ENCODE results near the gene TFR2. TPM values are rescaled to one million over a fixed set of nuclear protein-coding genes. Genes with fewer than 3 reads are reported as not detected.
A peak's percentile ranks its signal among the peaks of the same experiment; 100 is the strongest.

The TFR2 gene
- total and polyA plus RNA-seq, 9 of the 15 experiments (the other 6 are each of a cell fraction or from before 2014, with no cell fraction given) = 3.8 to 123 (median 51.1) TPM

DNA sequence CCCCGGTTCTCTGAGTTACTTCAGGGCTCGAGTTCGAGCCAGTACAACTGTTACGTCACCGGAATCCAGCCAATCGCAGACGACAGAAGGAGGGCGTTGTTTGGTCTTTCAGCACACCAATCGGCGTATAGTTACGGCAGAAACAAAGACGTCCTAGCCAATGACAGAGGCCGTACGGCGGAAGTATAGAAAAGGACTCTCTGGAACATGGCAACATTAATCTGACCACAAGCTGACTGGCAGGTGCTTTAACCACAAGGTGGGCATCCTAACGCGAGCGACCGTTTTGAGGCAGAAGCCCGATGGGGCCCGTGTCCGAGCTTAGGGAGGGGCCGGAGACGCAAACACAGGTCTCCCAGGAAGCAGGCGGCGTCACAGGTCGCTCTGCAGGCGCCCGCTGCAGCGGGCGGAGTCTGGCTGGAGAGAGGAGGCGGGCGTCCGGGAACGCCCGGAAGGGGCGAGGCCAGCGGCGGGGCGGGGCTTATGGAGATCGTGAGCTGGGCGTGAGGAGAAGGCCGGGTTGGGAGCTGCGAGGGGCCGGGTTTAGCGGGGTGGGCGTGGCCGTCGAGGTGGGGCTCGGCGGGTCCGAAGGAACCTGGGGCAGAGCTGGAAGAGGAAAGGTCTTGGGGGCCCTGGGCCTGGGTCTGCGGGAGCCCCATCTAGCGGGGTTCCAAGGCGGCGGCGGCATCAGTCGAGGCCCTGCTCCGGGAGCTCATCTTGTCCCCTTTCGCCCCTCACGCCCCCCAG lies 29.2 kb downstream of the TFR2 start, which contains the start of gene MOSPD3 (continued):
- TF ChIP-seq PHF8 (IDR thresholded peaks at IDR 0.05; ENCODE audit: borderline replicate concordance, low read length) (peak; percentile 82; the same call in 1 of the 2 replicates), ZBED1 (IDR thresholded peaks at IDR 0.05) (no peak), SMAD4 (CRISPR knock-in tag; conservative IDR thresholded peaks at IDR 0.05) (peak; percentile 33), SAP30 (IDR thresholded peaks at IDR 0.05; ENCODE audit: borderline replicate concordance, insufficient read depth, low read depth, low read length, poor library complexity, severe bottlenecking) (peak; percentile 93), TCF7L2 (IDR thresholded peaks at IDR 0.05; ENCODE audit: low read depth, low read length) (peak; percentile 73), ZNF766 (CRISPR knock-in tag; conservative IDR thresholded peaks at IDR 0.05) (no peak), LCOR (CRISPR knock-in tag; IDR thresholded peaks at IDR 0.05) (no peak), ZNF212 (CRISPR knock-in tag; IDR thresholded peaks at IDR 0.05) (no peak), POLR2AphosphoS2 (IDR thresholded peaks at IDR 0.05; ENCODE audit: low read length) (no peak), KLF13 (tag; IDR thresholded peaks at IDR 0.05; ENCODE audit: borderline replicate concordance, low read depth) (0 out of 2 replicates have a peak, but pooled peaks have one; percentile 34), HOXB6 (CRISPR knock-in tag; IDR thresholded peaks at IDR 0.05; ENCODE audit: borderline replicate concordance) (no peak), MTF1 (CRISPR knock-in tag; IDR thresholded peaks at IDR 0.05; ENCODE audit: borderline replicate concordance) (no peak)
- TF ChIP-seq, protein P1, sequence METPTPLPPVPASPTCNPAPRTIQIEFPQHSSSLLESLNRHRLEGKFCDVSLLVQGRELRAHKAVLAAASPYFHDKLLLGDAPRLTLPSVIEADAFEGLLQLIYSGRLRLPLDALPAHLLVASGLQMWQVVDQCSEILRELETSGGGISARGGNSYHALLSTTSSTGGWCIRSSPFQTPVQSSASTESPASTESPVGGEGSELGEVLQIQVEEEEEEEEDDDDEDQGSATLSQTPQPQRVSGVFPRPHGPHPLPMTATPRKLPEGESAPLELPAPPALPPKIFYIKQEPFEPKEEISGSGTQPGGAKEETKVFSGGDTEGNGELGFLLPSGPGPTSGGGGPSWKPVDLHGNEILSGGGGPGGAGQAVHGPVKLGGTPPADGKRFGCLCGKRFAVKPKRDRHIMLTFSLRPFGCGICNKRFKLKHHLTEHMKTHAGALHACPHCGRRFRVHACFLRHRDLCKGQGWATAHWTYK (CRISPR knock-in tag; IDR thresholded peaks at IDR 0.05) = peak; percentile 47; the same call in 1 of the 2 replicates
- TF ChIP-seq, protein P2, sequence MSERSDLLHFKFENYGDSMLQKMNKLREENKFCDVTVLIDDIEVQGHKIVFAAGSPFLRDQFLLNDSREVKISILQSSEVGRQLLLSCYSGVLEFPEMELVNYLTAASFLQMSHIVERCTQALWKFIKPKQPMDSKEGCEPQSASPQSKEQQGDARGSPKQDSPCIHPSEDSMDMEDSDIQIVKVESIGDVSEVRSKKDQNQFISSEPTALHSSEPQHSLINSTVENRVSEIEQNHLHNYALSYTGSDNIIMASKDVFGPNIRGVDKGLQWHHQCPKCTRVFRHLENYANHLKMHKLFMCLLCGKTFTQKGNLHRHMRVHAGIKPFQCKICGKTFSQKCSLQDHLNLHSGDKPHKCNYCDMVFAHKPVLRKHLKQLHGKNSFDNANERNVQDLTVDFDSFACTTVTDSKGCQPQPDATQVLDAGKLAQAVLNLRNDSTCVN (CRISPR knock-in tag; IDR thresholded peaks at IDR 0.05) = no peak
- TF ChIP-seq, protein P3, sequence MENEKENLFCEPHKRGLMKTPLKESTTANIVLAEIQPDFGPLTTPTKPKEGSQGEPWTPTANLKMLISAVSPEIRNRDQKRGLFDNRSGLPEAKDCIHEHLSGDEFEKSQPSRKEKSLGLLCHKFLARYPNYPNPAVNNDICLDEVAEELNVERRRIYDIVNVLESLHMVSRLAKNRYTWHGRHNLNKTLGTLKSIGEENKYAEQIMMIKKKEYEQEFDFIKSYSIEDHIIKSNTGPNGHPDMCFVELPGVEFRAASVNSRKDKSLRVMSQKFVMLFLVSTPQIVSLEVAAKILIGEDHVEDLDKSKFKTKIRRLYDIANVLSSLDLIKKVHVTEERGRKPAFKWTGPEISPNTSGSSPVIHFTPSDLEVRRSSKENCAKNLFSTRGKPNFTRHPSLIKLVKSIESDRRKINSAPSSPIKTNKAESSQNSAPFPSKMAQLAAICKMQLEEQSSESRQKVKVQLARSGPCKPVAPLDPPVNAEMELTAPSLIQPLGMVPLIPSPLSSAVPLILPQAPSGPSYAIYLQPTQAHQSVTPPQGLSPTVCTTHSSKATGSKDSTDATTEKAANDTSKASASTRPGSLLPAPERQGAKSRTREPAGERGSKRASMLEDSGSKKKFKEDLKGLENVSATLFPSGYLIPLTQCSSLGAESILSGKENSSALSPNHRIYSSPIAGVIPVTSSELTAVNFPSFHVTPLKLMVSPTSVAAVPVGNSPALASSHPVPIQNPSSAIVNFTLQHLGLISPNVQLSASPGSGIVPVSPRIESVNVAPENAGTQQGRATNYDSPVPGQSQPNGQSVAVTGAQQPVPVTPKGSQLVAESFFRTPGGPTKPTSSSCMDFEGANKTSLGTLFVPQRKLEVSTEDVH (IDR thresholded peaks at IDR 0.05; ENCODE audit: low read depth, partially characterized antibody) = peak; percentile 88
- TF ChIP-seq, protein P4, sequence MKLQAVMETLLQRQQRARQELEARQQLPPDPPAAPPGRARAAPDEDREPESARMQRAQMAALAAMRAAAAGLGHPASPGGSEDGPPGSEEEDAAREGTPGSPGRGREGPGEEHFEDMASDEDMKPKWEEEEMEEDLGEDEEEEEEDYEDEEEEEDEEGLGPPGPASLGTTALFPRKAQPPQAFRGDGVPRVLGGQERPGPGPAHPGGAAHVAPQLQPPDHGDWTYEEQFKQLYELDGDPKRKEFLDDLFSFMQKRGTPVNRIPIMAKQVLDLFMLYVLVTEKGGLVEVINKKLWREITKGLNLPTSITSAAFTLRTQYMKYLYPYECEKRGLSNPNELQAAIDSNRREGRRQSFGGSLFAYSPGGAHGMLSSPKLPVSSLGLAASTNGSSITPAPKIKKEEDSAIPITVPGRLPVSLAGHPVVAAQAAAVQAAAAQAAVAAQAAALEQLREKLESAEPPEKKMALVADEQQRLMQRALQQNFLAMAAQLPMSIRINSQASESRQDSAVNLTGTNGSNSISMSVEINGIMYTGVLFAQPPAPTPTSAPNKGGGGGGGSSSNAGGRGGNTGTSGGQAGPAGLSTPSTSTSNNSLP (IDR thresholded peaks at IDR 0.05; ENCODE audit: borderline replicate concordance, low read depth, low read length) = no peak
- TF ChIP-seq, protein P5, sequence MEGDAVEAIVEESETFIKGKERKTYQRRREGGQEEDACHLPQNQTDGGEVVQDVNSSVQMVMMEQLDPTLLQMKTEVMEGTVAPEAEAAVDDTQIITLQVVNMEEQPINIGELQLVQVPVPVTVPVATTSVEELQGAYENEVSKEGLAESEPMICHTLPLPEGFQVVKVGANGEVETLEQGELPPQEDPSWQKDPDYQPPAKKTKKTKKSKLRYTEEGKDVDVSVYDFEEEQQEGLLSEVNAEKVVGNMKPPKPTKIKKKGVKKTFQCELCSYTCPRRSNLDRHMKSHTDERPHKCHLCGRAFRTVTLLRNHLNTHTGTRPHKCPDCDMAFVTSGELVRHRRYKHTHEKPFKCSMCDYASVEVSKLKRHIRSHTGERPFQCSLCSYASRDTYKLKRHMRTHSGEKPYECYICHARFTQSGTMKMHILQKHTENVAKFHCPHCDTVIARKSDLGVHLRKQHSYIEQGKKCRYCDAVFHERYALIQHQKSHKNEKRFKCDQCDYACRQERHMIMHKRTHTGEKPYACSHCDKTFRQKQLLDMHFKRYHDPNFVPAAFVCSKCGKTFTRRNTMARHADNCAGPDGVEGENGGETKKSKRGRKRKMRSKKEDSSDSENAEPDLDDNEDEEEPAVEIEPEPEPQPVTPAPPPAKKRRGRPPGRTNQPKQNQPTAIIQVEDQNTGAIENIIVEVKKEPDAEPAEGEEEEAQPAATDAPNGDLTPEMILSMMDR (IDR thresholded peaks at IDR 0.05 in 2 of 3, conservative IDR thresholded peaks at IDR 0.05 in 1 of 3; ENCODE audit: insufficient read depth in 2 of 3, low read depth in 1 of 3, low read length in 3 of 3) = 0 out of 6 replicates have a peak, but pooled peaks of 1 of the 3 experiments have one; percentile 1

Data from K562 (cell line).